ENCODE data around the gene TXN2.

DNA sequence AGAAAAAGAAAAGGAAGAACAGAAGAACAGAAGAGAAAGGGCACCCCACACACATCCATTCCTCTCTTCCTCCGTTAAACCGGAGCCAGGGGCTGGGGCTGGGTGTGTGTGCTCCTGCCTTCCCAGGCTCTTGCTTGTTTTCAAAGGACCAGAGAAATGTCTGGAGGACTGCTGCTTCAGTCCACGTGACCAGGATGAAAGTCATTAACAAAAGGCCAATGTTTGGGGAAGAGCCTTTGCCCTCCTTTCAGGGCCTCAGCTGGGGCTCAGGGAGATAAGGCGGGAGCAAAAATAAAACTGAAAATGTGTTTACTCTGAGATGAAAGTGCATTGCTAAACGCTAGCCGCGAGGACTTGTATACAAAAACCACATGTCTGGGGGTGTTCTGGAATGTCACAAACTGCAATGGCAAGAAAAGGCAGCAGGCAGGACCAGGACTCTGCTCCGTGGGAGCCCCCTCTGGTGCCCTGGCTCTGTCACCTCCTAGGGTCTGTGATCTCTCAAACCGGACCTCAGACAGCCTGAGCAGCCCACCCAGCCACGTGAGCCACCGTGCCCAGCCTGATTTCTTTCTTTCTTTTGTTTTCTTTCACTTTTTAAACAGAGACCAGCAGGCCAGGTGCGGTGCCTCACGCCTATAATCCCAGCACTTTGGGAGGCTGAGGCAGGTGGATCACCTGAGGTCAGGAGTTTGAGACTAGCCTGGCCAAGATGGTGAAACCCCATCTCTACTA lies 62.1 kb downstream of the TXN2 start:
- TF ChIP-seq RAD21 (IDR thresholded peaks at IDR 0.05; ENCODE audit: low read depth) (no peak), ZBTB7A (IDR thresholded peaks at IDR 0.05; ENCODE audit: low read depth) (no peak), YY1 (IDR thresholded peaks at IDR 0.05; ENCODE audit: low read depth) (no peak), TAF1 (IDR thresholded peaks at IDR 0.05; ENCODE audit: low read depth) (no peak), EP300 (IDR thresholded peaks at IDR 0.05; ENCODE audit: borderline replicate concordance) (no peak), CREB1 (IDR thresholded peaks at IDR 0.05; ENCODE audit: low read depth) (no peak), FOXM1 (IDR thresholded peaks at IDR 0.05; ENCODE audit: borderline replicate concordance, low read depth) (no peak)
- TF ChIP-seq, protein P1, sequence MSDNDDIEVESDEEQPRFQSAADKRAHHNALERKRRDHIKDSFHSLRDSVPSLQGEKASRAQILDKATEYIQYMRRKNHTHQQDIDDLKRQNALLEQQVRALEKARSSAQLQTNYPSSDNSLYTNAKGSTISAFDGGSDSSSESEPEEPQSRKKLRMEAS (IDR thresholded peaks at IDR 0.05): no peak
- TF ChIP-seq, protein P2, sequence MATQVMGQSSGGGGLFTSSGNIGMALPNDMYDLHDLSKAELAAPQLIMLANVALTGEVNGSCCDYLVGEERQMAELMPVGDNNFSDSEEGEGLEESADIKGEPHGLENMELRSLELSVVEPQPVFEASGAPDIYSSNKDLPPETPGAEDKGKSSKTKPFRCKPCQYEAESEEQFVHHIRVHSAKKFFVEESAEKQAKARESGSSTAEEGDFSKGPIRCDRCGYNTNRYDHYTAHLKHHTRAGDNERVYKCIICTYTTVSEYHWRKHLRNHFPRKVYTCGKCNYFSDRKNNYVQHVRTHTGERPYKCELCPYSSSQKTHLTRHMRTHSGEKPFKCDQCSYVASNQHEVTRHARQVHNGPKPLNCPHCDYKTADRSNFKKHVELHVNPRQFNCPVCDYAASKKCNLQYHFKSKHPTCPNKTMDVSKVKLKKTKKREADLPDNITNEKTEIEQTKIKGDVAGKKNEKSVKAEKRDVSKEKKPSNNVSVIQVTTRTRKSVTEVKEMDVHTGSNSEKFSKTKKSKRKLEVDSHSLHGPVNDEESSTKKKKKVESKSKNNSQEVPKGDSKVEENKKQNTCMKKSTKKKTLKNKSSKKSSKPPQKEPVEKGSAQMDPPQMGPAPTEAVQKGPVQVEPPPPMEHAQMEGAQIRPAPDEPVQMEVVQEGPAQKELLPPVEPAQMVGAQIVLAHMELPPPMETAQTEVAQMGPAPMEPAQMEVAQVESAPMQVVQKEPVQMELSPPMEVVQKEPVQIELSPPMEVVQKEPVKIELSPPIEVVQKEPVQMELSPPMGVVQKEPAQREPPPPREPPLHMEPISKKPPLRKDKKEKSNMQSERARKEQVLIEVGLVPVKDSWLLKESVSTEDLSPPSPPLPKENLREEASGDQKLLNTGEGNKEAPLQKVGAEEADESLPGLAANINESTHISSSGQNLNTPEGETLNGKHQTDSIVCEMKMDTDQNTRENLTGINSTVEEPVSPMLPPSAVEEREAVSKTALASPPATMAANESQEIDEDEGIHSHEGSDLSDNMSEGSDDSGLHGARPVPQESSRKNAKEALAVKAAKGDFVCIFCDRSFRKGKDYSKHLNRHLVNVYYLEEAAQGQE (IDR thresholded peaks at IDR 0.05; ENCODE audit: low read depth): no peak

Data from Ishikawa (cell line).